ENCODE measurements around the gene CLMN. TPM values are rescaled to one million over a fixed set of nuclear protein-coding genes. Genes with fewer than 3 reads are reported as not detected.

The CLMN gene
- total RNA-seq, 2 donors from 2014 or later = 125 to 135 TPM

- intact Hi-C loops (cut with DNase I, micrococcal nuclease) = no loop called here
- peak; percentile 52 to 73 for DNase-seq
- peak; percentile 44 for ATAC-seq
Observed at GRCh38 chr14:95237121-95237957, 82.4 kb downstream of the CLMN start.

- intact Hi-C loops (cut with DNase I, micrococcal nuclease) = no loop called here
- DNase-seq = no peak
- no peak for ATAC-seq
Observed at GRCh38 chr14:95236221-95236620, 83.5 kb downstream of the CLMN start.

GRCh38 chr14:95235767-95236166, 83.9 kb downstream of the CLMN start:
- intact Hi-C loops (cut with DNase I, micrococcal nuclease) = no loop called here
- DNase-seq (no peak), ATAC-seq (no peak)

- DNase-seq (no peak), ATAC-seq (no peak)
- intact Hi-C loops (cut with DNase I, micrococcal nuclease) = no loop called here
Observed at GRCh38 chr14:95235351-95235750, 84.4 kb downstream of the CLMN start.

GRCh38 chr14:95234426-95234825, 85.3 kb downstream of the CLMN start:
- DNase-seq (peak; percentile 66 to 75), ATAC-seq (peak; percentile 71)
- intact Hi-C loops (cut with DNase I, micrococcal nuclease) = no loop called here

- intact Hi-C loops (cut with DNase I, micrococcal nuclease) = no loop called here
- DNase-seq (peak; percentile 43 to 68), ATAC-seq (peak; percentile 8)
Observed at GRCh38 chr14:95233702-95234241, 85.9 kb downstream of the CLMN start.

GRCh38 chr14:95232894-95233584, 86.7 kb downstream of the CLMN start:
- ATAC-seq = peak; percentile 48
- intact Hi-C loops (cut with DNase I, micrococcal nuclease) = no loop called here
- no peak for DNase-seq

- ATAC-seq (peak; percentile 65), DNase-seq (peak; percentile 59 to 60)
- intact Hi-C loops (cut with DNase I, micrococcal nuclease) = no loop called here
Observed at GRCh38 chr14:95231966-95232633, 87.6 kb downstream of the CLMN start.

GRCh38 chr14:95229749-95230148, 90.0 kb downstream of the CLMN start:
- no peak for DNase-seq
- intact Hi-C loops (cut with DNase I, micrococcal nuclease) = no loop called here
- no peak for ATAC-seq

GRCh38 chr14:95228240-95228639, 91.5 kb downstream of the CLMN start:
- ATAC-seq (no peak), DNase-seq (no peak)
- intact Hi-C loops (cut with DNase I, micrococcal nuclease) = no loop called here

GRCh38 chr14:95227279-95227860, 92.3 kb downstream of the CLMN start:
- intact Hi-C loops (cut with DNase I, micrococcal nuclease) = no loop called here
- no peak for ATAC-seq
- no peak for DNase-seq

- intact Hi-C loops (cut with DNase I, micrococcal nuclease) = no loop called here
- ATAC-seq = no peak
- no peak for DNase-seq
Observed at GRCh38 chr14:95226801-95227200, 92.9 kb downstream of the CLMN start.

GRCh38 chr14:95225251-95225887, 94.3 kb downstream of the CLMN start:
- ATAC-seq (peak; percentile 34), DNase-seq (no peak)
- intact Hi-C loops (cut with DNase I, micrococcal nuclease) = no loop called here

GRCh38 chr14:95222870-95223398, 96.8 kb downstream of the CLMN start:
- DNase-seq (no peak), ATAC-seq (no peak)
- intact Hi-C loops (cut with DNase I, micrococcal nuclease) = no loop called here

GRCh38 chr14:95222151-95222631, 97.5 kb downstream of the CLMN start:
- DNase-seq = no peak
- no peak for ATAC-seq
- intact Hi-C loops (cut with DNase I, micrococcal nuclease) = no loop called here

- intact Hi-C loops (cut with DNase I, micrococcal nuclease) = no loop called here
- ATAC-seq = no peak
- no peak for DNase-seq
Observed at GRCh38 chr14:95221531-95221930, 98.2 kb downstream of the CLMN start.

- intact Hi-C loops (cut with DNase I, micrococcal nuclease) = no loop called here
Observed at GRCh38 chr14:95220663-95221231, 99.0 kb downstream of the CLMN start.

More at GRCh38 chr14:95220663-95221231, 99.0 kb downstream of the CLMN start:
- DNase-seq = no peak
- no peak for ATAC-seq
